Activated naive CD8-positive, alpha-beta T cell treated with anti-CD3 and anti-CD28 coated beads for 36 hours (primary cell): ENCODE measurements around the gene AARS2. TPM values are rescaled to one million over a fixed set of nuclear protein-coding genes. Genes with fewer than 3 reads are reported as not detected.
"Not testable (repeated sequence)": the region's sequence is repeated elsewhere in the genome, so short reads cannot be mapped to it uniquely, and the experiment has no call there.

Source experiments
- DNase-seq: peaks from one replicate; pipeline ENCODE4 v3.0.0; 2021
- H3K27ac Mint-ChIP-seq: one replicate; pipeline ENCODE4 v1.8.0; 2022; ENCODE audit warnings: mild to moderate bottlenecking, moderate library complexity, mixed read lengths
- H3K27me3 Mint-ChIP-seq: one replicate; pipeline ENCODE4 v1.8.0; 2022; ENCODE audit warnings: mild to moderate bottlenecking, mixed read lengths
- H3K36me3 Mint-ChIP-seq: one replicate; pipeline ENCODE4 v1.8.0; 2021; ENCODE audit warnings: mild to moderate bottlenecking, mixed read lengths
- H3K4me1 Mint-ChIP-seq: one replicate; pipeline ENCODE4 v1.8.0; 2021; ENCODE audit warnings: mixed read lengths
- H3K4me3 Mint-ChIP-seq: one replicate; pipeline ENCODE4 v1.8.0; 2022; ENCODE audit warnings: mild to moderate bottlenecking, moderate library complexity, mixed read lengths
- H3K9me3 Mint-ChIP-seq: one replicate; pipeline ENCODE4 v1.8.0; 2022; ENCODE audit warnings: mixed read lengths
- total RNA-seq, 2 experiments: library from RNA; stranded (reverse); gene quantifications; one replicate each; pipeline ENCODE4 v1.2.3, GENCODE V29; 2021

The AARS2 gene
- total RNA-seq, 2 experiments from 2014 or later, result 20.5 to 22.0 TPM

GRCh38 chr6:44314657-44315056 is 1.5 kb upstream of the AARS2 start:
- not testable (repeated sequence) for H3K27ac Mint-ChIP-seq, H3K9me3 Mint-ChIP-seq, DNase-seq, H3K4me3 Mint-ChIP-seq, H3K36me3 Mint-ChIP-seq
- Mint-ChIP-seq H3K27me3 (peaks cover 23% of the 10 kb centered on the region), H3K4me1 (peaks cover 16% of the 10 kb centered on the region)

GRCh38 chr6:44311767-44312166 is 1.4 kb downstream of the AARS2 start:
- H3K4me3 Mint-ChIP-seq, result peak overlapping the region; percentile 97

DNA sequence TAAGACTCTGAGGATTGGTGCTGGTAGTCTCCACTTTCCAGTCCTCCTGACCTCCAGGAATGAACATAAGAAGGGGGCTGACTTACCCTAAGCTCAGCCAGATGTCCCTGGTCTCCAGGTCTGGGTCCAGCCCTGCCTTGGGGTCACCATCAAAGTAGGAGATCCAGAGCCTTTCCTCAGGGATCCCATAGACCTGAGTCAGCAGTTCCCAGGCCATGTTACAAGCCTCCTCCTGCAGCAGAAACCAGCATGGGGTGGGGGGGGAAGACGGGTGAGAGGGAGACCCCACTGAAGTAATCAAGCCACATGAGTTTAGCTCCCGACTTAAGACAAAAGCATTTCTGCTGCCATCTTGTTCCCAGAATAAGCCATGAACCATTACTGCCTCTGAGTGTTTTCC is 1.8 kb downstream of the AARS2 start:
- Mint-ChIP-seq H3K4me1 (peaks cover 16% of the 10 kb centered on the region), H3K27me3 (no peaks in the 10 kb centered on the region), H3K4me3 (peak overlapping the region; percentile 97), H3K27ac (no peak overlapping the region), H3K36me3 (peaks cover 10% of the 10 kb centered on the region), H3K9me3 (no peaks in the 10 kb centered on the region)
- no peak for DNase-seq

More at GRCh38 chr6:44311767-44312166, 1.4 kb downstream of the AARS2 start:
- Mint-ChIP-seq H3K36me3 (peaks cover 10% of the 10 kb centered on the region), H3K27ac (no peak overlapping the region), H3K4me1 (peaks cover 16% of the 10 kb centered on the region), H3K27me3 (no peaks in the 10 kb centered on the region), H3K9me3 (no peaks in the 10 kb centered on the region)
- no peak for DNase-seq

GRCh38 chr6:44310241-44310640 is 2.9 kb downstream of the AARS2 start:
- Mint-ChIP-seq H3K36me3 (peaks cover 13% of the 10 kb centered on the region), H3K27me3 (no peaks in the 10 kb centered on the region), H3K4me1 (peaks cover 16% of the 10 kb centered on the region), H3K4me3 (no peak overlapping the region), H3K27ac (no peak overlapping the region), H3K9me3 (no peaks in the 10 kb centered on the region)
- DNase-seq, result no peak

DNA sequence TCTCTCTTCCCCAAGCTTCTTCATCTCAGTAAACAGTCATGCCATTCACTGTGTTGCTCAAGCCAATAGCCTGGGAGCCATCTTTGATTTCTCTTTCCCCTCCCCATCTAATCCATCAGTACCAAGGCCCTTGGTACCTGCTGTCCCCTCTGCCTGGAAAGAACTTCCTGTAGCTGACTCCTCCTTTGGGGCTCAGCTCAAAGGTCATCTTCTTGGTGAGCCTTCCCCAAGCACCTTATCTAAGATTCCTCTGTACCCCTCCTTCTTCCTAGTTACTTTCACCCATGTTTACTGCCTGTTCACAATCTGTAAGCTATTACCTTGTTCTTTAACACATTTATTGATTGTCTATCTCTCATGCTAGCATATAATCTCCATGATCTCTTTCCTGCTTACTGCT is 3.5 kb downstream of the AARS2 start:
- Mint-ChIP-seq H3K27me3 (no peaks in the 10 kb centered on the region), H3K9me3 (no peaks in the 10 kb centered on the region)

GRCh38 chr6:44309092-44309491 is 4.1 kb downstream of the AARS2 start:
- Mint-ChIP-seq H3K4me3 (no peak overlapping the region), H3K4me1 (peaks cover 16% of the 10 kb centered on the region), H3K27me3 (no peaks in the 10 kb centered on the region), H3K9me3 (no peaks in the 10 kb centered on the region), H3K27ac (no peak overlapping the region), H3K36me3 (peaks cover 13% of the 10 kb centered on the region)
- DNase-seq, result no peak

More for the DNA sequence above, 3.5 kb downstream of the AARS2 start:
- Mint-ChIP-seq H3K27ac (no peak overlapping the region), H3K4me3 (no peak overlapping the region), H3K36me3 (peaks cover 13% of the 10 kb centered on the region), H3K4me1 (peaks cover 16% of the 10 kb centered on the region)
- no peak for DNase-seq

- H3K27ac Mint-ChIP-seq, result no peak overlapping the region
- no peaks in the 10 kb centered on the region for H3K9me3 Mint-ChIP-seq
- no peaks in the 10 kb centered on the region for H3K27me3 Mint-ChIP-seq
- no peak overlapping the region for H3K4me3 Mint-ChIP-seq
- peaks cover 15% of the 10 kb centered on the region for H3K36me3 Mint-ChIP-seq
- H3K4me1 Mint-ChIP-seq, result peaks cover 13% of the 10 kb centered on the region
- no peak for DNase-seq
Observed at GRCh38 chr6:44307217-44307616, 5.9 kb downstream of the AARS2 start.

- DNase-seq, result no peak
- H3K9me3 Mint-ChIP-seq, result no peaks in the 10 kb centered on the region
- peaks cover 8% of the 10 kb centered on the region for H3K4me1 Mint-ChIP-seq
- no peaks in the 10 kb centered on the region for H3K27me3 Mint-ChIP-seq
- no peak overlapping the region for H3K4me3 Mint-ChIP-seq
- no peak overlapping the region for H3K27ac Mint-ChIP-seq
- H3K36me3 Mint-ChIP-seq, result peaks cover 15% of the 10 kb centered on the region
Observed at GRCh38 chr6:44306710-44307109, 6.4 kb downstream of the AARS2 start.

DNA sequence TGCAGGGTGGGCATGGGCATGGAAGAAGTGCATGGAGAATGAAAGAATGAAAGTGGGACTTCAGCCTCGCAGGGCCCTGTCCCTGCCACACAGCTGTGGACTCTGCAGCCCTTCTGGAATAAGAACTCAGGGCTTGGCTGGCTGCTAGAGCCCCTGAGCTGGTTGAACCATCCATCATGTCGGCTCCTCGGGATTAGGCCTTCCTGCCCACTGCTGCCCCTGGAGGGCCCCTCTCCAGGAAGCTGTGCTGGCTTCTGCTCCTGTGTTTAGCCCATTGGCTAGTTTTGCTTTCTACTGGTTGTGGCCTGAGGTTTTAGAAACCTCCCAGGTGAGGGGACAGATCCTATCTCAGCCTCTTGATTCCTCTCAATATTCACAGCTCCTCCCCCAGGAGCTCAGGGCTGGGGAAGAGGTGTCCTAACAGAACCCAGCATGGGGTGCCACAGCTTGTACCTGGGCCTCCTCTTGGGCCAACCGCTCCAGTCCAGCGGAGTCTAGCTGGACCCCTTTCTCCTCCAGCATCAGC is 7.9 kb downstream of the AARS2 start:
- no peak overlapping the region for H3K27ac Mint-ChIP-seq
- H3K4me1 Mint-ChIP-seq, result no peaks in the 10 kb centered on the region
- DNase-seq, result no peak
- no peaks in the 10 kb centered on the region for H3K9me3 Mint-ChIP-seq
- H3K36me3 Mint-ChIP-seq, result peaks cover 22% of the 10 kb centered on the region
- H3K27me3 Mint-ChIP-seq, result no peaks in the 10 kb centered on the region
- no peak overlapping the region for H3K4me3 Mint-ChIP-seq

DNA sequence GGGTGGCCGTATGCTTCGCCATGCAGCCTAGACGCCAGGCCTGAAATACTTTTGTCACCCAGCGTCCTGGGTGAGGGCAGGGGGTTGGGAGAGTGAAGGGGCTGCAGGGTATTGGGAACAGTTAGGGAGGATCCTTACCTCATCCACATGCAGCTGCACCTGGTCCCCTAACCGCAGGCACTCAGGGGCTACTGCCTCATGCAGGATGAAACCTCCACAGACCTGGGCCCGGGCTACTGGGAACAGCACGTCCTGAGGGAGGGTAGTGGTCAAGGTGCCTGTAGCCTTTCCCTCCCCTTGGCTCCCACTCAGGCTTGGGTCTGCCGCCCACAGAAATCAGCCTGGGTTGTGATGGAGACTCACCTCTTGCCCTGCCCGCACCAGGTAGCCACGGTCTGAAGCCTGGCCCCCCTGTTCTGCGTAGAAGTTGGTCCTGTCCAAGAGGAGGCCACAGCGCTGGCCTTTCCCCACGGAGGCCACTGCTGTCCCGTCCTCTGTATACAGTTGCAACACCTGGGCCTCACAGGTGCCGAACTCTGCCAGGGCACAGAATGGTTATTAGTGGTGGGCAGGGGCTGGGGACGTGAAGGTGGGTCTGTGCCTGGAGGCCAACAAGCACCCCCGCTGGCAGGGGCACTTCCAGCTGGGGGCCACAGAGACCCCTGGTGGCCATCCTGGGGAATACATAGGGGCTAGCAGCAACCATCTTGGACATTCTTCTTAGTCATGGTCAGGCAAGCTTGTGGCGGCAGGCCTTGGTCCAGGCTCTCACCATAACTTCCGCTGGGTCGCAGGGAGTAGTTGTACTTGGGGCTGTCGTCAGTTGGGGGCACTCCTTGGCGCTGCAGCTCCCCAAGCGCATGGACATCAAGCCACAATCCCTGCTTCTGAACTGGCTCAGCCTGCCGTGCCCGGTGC is 8.6 kb downstream of the AARS2 start:
- Mint-ChIP-seq H3K9me3 (no peaks in the 10 kb centered on the region), H3K27ac (no peak overlapping the region), H3K4me3 (no peak overlapping the region), H3K4me1 (no peaks in the 10 kb centered on the region), H3K27me3 (no peaks in the 10 kb centered on the region), H3K36me3 (peaks cover 20% of the 10 kb centered on the region)
- peak; percentile 37 for DNase-seq

DNA sequence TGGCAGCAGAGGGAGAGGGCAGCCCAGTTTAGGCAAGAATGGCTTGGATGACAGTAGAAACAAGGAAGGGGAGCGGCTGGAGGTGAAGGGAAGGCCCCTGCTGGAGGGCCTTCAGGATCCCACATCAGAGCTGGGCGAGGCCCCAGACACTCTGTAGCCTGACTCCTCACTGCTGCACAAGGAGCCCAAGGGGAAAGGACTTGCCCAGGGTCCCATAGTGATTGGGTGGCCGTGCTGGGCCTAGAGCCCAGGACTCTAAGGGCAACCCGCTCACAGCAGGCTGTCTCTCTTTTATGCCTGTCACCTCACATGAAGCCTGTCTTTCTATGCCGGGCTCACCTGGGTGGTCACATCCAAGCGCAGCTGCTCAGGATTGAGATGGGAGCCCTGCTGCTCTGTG is 9.3 kb downstream of the AARS2 start:
- Mint-ChIP-seq H3K36me3 (peaks cover 21% of the 10 kb centered on the region), H3K4me1 (no peaks in the 10 kb centered on the region), H3K27ac (no peak overlapping the region), H3K27me3 (no peaks in the 10 kb centered on the region), H3K4me3 (no peak overlapping the region), H3K9me3 (no peaks in the 10 kb centered on the region)
- no peak for DNase-seq

DNA sequence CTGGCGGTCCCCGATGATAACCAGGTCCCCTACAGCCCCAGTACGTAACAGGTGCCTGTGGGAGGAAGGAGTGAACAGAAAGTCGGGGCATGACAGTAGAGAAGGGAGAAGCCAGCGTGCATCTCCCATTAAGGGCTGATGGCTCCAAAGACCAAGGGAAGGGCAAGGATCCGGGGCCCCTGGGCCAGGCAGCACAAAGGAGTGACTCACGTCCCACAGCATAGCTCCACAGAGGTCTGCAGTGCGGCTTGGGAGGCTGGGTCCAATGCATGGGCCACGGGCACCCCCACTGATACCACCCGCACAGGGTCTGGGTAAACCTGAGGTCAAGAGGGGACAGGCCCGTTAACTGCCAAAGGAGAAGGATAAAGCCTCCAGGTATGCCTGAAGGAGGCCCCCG is 10.3 kb downstream of the AARS2 start:
- H3K36me3 Mint-ChIP-seq, result peaks cover 21% of the 10 kb centered on the region
- DNase-seq, result no peak

GRCh38 chr6:44301782-44302564 is 11.2 kb downstream of the AARS2 start:
- DNase-seq, result no peak
- H3K27me3 Mint-ChIP-seq, result peaks cover 9% of the 10 kb centered on the region
- H3K4me3 Mint-ChIP-seq, result no peak overlapping the region
- peaks cover 6% of the 10 kb centered on the region for H3K4me1 Mint-ChIP-seq
- H3K36me3 Mint-ChIP-seq, result peaks cover 21% of the 10 kb centered on the region
- H3K27ac Mint-ChIP-seq, result no peak overlapping the region
- H3K9me3 Mint-ChIP-seq, result no peaks in the 10 kb centered on the region

More for the DNA sequence above, 10.3 kb downstream of the AARS2 start:
- Mint-ChIP-seq H3K4me3 (no peak overlapping the region), H3K9me3 (no peaks in the 10 kb centered on the region), H3K27me3 (peaks cover 5% of the 10 kb centered on the region), H3K27ac (no peak overlapping the region), H3K4me1 (peaks cover 4% of the 10 kb centered on the region)

GRCh38 chr6:44301106-44301505 is 12.0 kb downstream of the AARS2 start:
- Mint-ChIP-seq H3K4me3 (no peak overlapping the region), H3K27ac (no peak overlapping the region), H3K4me1 (peaks cover 6% of the 10 kb centered on the region), H3K9me3 (no peaks in the 10 kb centered on the region), H3K27me3 (peaks cover 18% of the 10 kb centered on the region), H3K36me3 (peaks cover 21% of the 10 kb centered on the region)
- no peak for DNase-seq

DNA sequence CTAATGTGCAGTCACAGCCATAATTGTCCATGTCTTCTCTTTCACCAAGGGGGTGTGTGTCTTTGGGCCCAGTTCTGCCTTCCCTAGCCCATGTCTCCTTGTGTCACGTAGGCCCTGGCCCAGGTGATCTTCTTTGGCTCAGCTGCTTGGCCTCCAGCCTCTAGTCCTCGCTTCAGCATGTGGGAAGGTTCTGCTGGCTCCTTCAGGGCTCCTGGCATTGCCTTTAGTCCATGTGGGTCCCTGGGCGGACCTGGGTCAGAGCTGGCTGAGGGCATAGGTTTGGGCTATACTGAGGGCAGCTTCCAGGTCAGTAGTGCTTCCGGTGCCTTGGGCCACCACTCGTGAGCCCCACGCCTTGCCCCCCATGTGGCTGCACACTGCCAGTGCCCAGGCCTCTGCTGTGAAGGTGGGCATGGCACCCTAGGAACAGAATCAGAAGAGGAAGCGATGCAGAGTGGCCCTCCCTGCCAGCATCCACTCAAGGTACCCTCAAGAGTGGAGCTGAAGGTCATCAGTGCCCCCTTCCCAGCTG is 12.8 kb downstream of the AARS2 start:
- Mint-ChIP-seq H3K36me3 (peaks cover 19% of the 10 kb centered on the region), H3K4me3 (no peak overlapping the region), H3K4me1 (peaks cover 6% of the 10 kb centered on the region), H3K27ac (no peak overlapping the region), H3K27me3 (peaks cover 23% of the 10 kb centered on the region), H3K9me3 (no peaks in the 10 kb centered on the region)
- DNase-seq, result no peak
